GM12878 (cell line): ENCODE results near the gene TMUB1. TPM values are rescaled to one million over a fixed set of nuclear protein-coding genes. Genes with fewer than 3 reads are reported as not detected.

Experiments used
- BACH1 ChIP-seq: fragments of 450-650 bp; IDR thresholded peaks from 2 replicates; pipeline ENCODE4 v1.6.1; 2017; ENCODE audit warnings: mild to moderate bottlenecking, borderline replicate concordance
- BCL11A ChIP-seq: IDR thresholded peaks from 2 replicates; pipeline ENCODE4 v1.6.1; 2011; ENCODE audit warnings: low read depth, low read length
- BRCA1 ChIP-seq: IDR thresholded peaks from 2 replicates; pipeline ENCODE4 v1.6.1; 2011; ENCODE audit warnings: low read depth, low read length, improper control_type of control experiment
- CBX5 ChIP-seq: sonication (generic); IDR thresholded peaks from 2 replicates; pipeline ENCODE4 v1.6.1; 2016; ENCODE audit warnings: low read depth, moderate library complexity, mild to moderate bottlenecking, inconsistent platforms
- CHD2 ChIP-seq: IDR thresholded peaks from 2 replicates; pipeline ENCODE4 v1.6.1; 2011; ENCODE audit warnings: low read depth, low read length, improper control_type of control experiment, borderline replicate concordance
- E2F4 ChIP-seq: IDR thresholded peaks from 2 replicates; pipeline ENCODE4 v1.6.1; 2012; ENCODE audit warnings: low read depth, low read length, improper control_type of control experiment
- EGR1 ChIP-seq, 2 experiments: IDR thresholded peaks; 1 replicate in 1 of 2; 2 replicates in 1 of 2; pipeline ENCODE4 v1.6.1; 2011 to 2012; ENCODE audit warnings: low read depth in 2 of 2, low read length in 2 of 2, borderline replicate concordance in 1 of 2, mild to moderate bottlenecking in 1 of 2, moderate library complexity in 1 of 2
- GATAD2B ChIP-seq: fragments of 450-650 bp; conservative IDR thresholded peaks from 2 replicates; pipeline ENCODE4 v1.6.1; 2017; ENCODE audit warnings: low read depth, mild to moderate bottlenecking, moderate library complexity
- IKZF2 ChIP-seq, 2 experiments: fragments of 450-650 bp; IDR thresholded peaks; 2 replicates each; pipeline ENCODE4 v1.6.1; 2017; ENCODE audit warnings: mild to moderate bottlenecking in 2 of 2, moderate library complexity in 2 of 2
- IRF3 ChIP-seq: fragments of 450-650 bp; IDR thresholded peaks from 2 replicates; pipeline ENCODE4 v1.6.1; 2014; ENCODE audit warnings: mild to moderate bottlenecking
- JUNB ChIP-seq: IDR thresholded peaks from 2 replicates; pipeline ENCODE4 v1.6.1; 2016; ENCODE audit warnings: antibody characterized with exemption, mild to moderate bottlenecking
- MEF2B ChIP-seq: fragments of 450-650 bp; IDR thresholded peaks from 2 replicates; pipeline ENCODE4 v1.6.1; 2018; ENCODE audit warnings: mild to moderate bottlenecking, moderate library complexity; ENCODE audit not compliant: partially characterized antibody, poor library complexity, severe bottlenecking
- MXI1 ChIP-seq: fragments of 150-350 bp; IDR thresholded peaks from 2 replicates; pipeline ENCODE4 v1.6.1; 2011; ENCODE audit warnings: low read depth, mild to moderate bottlenecking, inconsistent platforms, low read length, improper control_type of control experiment
- MYB ChIP-seq: fragments of 150-350 bp; IDR thresholded peaks from 2 replicates; pipeline ENCODE4 v1.6.1; 2014; ENCODE audit warnings: mild to moderate bottlenecking, low read depth, low read length, borderline replicate concordance
- NBN ChIP-seq: fragments of 450-650 bp; IDR thresholded peaks from 2 replicates; pipeline ENCODE4 v1.6.1; 2016
- NFIC ChIP-seq: IDR thresholded peaks from 2 replicates; pipeline ENCODE4 v1.6.1; 2012; ENCODE audit warnings: low read depth, mild to moderate bottlenecking, inconsistent platforms, low read length, moderate library complexity
- POLR2A ChIP-seq: IDR thresholded peaks from 2 replicates; pipeline ENCODE4 v1.6.1; 2011; ENCODE audit warnings: low read depth, mild to moderate bottlenecking, low read length
- POLR2AphosphoS5 ChIP-seq: IDR thresholded peaks from 2 replicates; pipeline ENCODE4 v1.6.1; 2011; ENCODE audit warnings: mild to moderate bottlenecking, low read length, inconsistent platforms
- RAD21 ChIP-seq: IDR thresholded peaks from 2 replicates; pipeline ENCODE4 v1.6.1; 2011; ENCODE audit warnings: mild to moderate bottlenecking, low read depth, low read length, moderate library complexity; ENCODE audit not compliant: insufficient read depth
- RAD51 ChIP-seq: fragments of 450-650 bp; IDR thresholded peaks from 2 replicates; pipeline ENCODE4 v1.6.1; 2016; ENCODE audit warnings: moderate library complexity, mild to moderate bottlenecking, inconsistent platforms
- RELA ChIP-seq: fragments of 450-650 bp; IDR thresholded peaks from 2 replicates; pipeline ENCODE4 v1.8.0; 2014; ENCODE audit warnings: borderline replicate concordance; ENCODE audit not compliant: partially characterized antibody
- SMAD1 ChIP-seq: fragments of 450-650 bp; IDR thresholded peaks from 2 replicates; pipeline ENCODE4 v1.6.1; 2018; ENCODE audit warnings: mild to moderate bottlenecking, low read depth; ENCODE audit not compliant: partially characterized antibody
- STAT3 ChIP-seq: IDR thresholded peaks from 2 replicates; pipeline ENCODE4 v1.6.1; 2011; ENCODE audit warnings: low read depth, low read length, improper control_type of control experiment
- ZBTB11 ChIP-seq: fragments of 450-650 bp; formaldehyde crosslinking; IDR thresholded peaks from 2 replicates; pipeline ENCODE4 v1.5.0; 2022; ENCODE audit warnings: mild to moderate bottlenecking, missing genetic modification characterization
- ZNF207 ChIP-seq: fragments of 450-650 bp; IDR thresholded peaks from 2 replicates; pipeline ENCODE4 v1.6.1; 2014; ENCODE audit warnings: antibody characterized with exemption, mild to moderate bottlenecking, borderline replicate concordance
- ZNF274 ChIP-seq: IDR thresholded peaks from one replicate; pipeline ENCODE4 v1.8.0; 2011; ENCODE audit not compliant: insufficient read length, insufficient read depth
- polyA plus RNA-seq, 11 experiments: library from polyadenylated mRNA; depleted of rRNA in 4 of 11; unstranded in 6 of 11; stranded (reverse) in 5 of 11; fragments of >200 nt; fragmentation: Nextera tagmentation in 4 of 11; fragmentation: Illumina TruSeq in 1 of 11; extraction: Ambion mirVana in 4 of 11; extraction: Trizol in 1 of 11; gene quantifications; 1 replicate in 1 of 11; 2 replicates in 10 of 11; pipeline versions ENCODE4 v1.2.1 to v1.2.3, GENCODE V29; 2011 to 2016; ENCODE audit warnings: inconsistent platforms in 2 of 11, missing spikeins in 2 of 11, low read depth in 1 of 11
- total RNA-seq, 4 experiments: library from RNA; depleted of rRNA in 3 of 4; stranded (reverse); fragments of >200 nt in 3 of 4; fragmentation: Illumina TruSeq in 1 of 4; extraction: Trizol in 1 of 4; gene quantifications; 2 replicates each; pipeline versions ENCODE4 v1.2.1 to v1.2.3, GENCODE V29; 2013 to 2021

Gene TMUB1
- total and polyA plus RNA-seq, 10 of the 15 experiments (the other 5 are each of a cell fraction or from before 2014, with no cell fraction given), result 0.27 to 79.5 (median 41.3) TPM; not detected in 1

- peak in 1 of 2 experiments; percentile 77; a peak in 2 of 3 replicates for TF ChIP-seq EGR1 (IDR thresholded peaks at IDR 0.05; ENCODE audit: borderline replicate concordance in 1 of 2, low read depth in 2 of 2, low read length in 2 of 2)
- no peak for TF ChIP-seq RAD21
- TF ChIP-seq IKZF2 (IDR thresholded peaks at IDR 0.05), result no peak
- TF ChIP-seq IRF3, result no peak
- peak; percentile 85 for TF ChIP-seq POLR2A
- TF ChIP-seq CBX5, result no peak
- no peak for TF ChIP-seq E2F4
- TF ChIP-seq STAT3, result no peak
- TF ChIP-seq BCL11A, result no peak
- TF ChIP-seq MEF2B, result no peak
- TF ChIP-seq GATAD2B, result peak; percentile 45; the same call in 1 of the 2 replicates
- no peak for TF ChIP-seq RELA
- peak; percentile 40; the same call in 1 of the 2 replicates for TF ChIP-seq CHD2
- TF ChIP-seq ZNF207, result no peak
- TF ChIP-seq BRCA1, result no peak
- TF ChIP-seq MXI1, result no peak
- no peak for TF ChIP-seq ZBTB11
- TF ChIP-seq MYB, result no peak
- TF ChIP-seq ZNF274, result no peak
- TF ChIP-seq JUNB, result no peak
- TF ChIP-seq BACH1, result peak; percentile 35; the same call in 1 of the 2 replicates
- no peak for TF ChIP-seq SMAD1
- no peak for TF ChIP-seq NFIC
- no peak for TF ChIP-seq RAD51
- TF ChIP-seq NBN, result peak; percentile 54
- TF ChIP-seq POLR2AphosphoS5, result peak; percentile 56; the same call in 1 of the 2 replicates
Observed at GRCh38 chr7:151085691-151086620, 2.7 kb upstream of the TMUB1 start, which contains the start of gene AGAP3 (continued).
